ENCODE measurements around the gene TBC1D5. TPM values are rescaled to one million over a fixed set of nuclear protein-coding genes. Genes with fewer than 3 reads are reported as not detected.

The TBC1D5 gene
- total RNA-seq, 1 donor from 2014 or later = 108 TPM

DNA sequence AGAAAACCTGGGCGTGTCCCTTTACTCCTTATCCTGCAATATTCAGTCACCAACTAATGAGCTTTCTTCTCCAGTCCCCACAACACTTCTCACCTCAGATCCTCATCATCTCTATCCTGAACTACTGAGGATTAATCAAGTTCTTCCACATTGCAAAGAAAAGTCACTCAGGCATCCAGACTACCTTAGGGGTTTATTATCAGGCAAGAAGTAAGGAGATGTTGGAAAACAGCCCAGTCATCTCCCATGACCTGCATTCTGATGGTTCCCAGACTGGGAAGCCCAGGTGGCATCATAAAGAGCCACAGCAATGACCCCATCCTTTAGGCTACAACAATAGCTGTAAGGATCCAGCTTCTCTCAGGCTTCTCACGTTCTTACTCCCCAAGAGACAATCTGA is 3.5 kb upstream of the TBC1D5 start:
- Mint-ChIP-seq H3K4me3 (no peak overlapping the region), H3K27ac (no peak overlapping the region), H3K9me3 (no peaks in the 10 kb centered on the region), H3K36me3 (no peaks in the 10 kb centered on the region), H3K27me3 (ENCODE audit: insufficient read depth, low read depth) (no peaks in the 10 kb centered on the region), H3K4me1 (peaks cover 25% of the 10 kb centered on the region)
- H3F3A ChIP-seq (ENCODE audit: low read depth) = peaks cover 31% of the 10 kb centered on the region
- no peaks in the 10 kb centered on the region for H4K20me1 ChIP-seq (ENCODE audit: low read depth)
- H3K9ac ChIP-seq = no peak overlapping the region
- no peaks in the 10 kb centered on the region for H3K36me3 ChIP-seq
- no peak overlapping the region for H2AFZ ChIP-seq (replicated peaks)
- DNase-seq (ENCODE audit: low spot score) = no peak
- no peak overlapping the region for H3K27ac ChIP-seq
- H3K4me1 ChIP-seq = peaks cover 13% of the 10 kb centered on the region
- no peaks in the 10 kb centered on the region for H3K9me3 ChIP-seq (ENCODE audit: low read depth)
- no peaks in the 10 kb centered on the region for H3K27me3 ChIP-seq
- no peak overlapping the region for H3K4me3 ChIP-seq
- TF ChIP-seq CTCF (IDR thresholded peaks at IDR 0.05) (no peak), EZH2 (IDR thresholded peaks at IDR 0.05) (no peak), EZH2phosphoT487 (IDR thresholded peaks at IDR 0.05) (no peak)
- H3K79me2 ChIP-seq (ENCODE audit: low read depth) = peaks cover 7% of the 10 kb centered on the region
- H3K4me2 ChIP-seq = no peak overlapping the region

DNA sequence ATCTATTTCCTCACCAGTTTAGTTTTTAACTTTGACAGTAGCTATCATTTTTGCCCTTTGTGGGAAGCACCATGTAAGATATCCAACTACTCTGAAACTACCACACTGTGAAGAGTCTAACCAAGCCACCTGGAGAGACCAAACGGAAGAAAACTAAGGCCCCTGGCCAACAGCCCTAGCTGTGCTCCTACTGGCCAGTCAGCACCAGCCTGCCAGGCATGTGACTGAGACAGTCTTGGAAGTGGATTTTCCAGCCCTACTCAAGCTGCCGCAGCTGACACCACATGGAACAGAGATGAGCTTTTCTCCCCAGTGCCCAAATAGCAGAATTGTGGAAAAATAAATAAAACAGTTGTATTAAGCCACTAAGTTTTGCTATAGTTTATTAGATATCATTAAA is 2.9 kb upstream of the TBC1D5 start:
- H3K4me1 ChIP-seq = peaks cover 18% of the 10 kb centered on the region
- DNase-seq (ENCODE audit: low spot score) = no peak
- TF ChIP-seq EZH2phosphoT487 (IDR thresholded peaks at IDR 0.05) (no peak), CTCF (IDR thresholded peaks at IDR 0.05) (no peak), EZH2 (IDR thresholded peaks at IDR 0.05) (no peak)
- Mint-ChIP-seq H3K9me3 (no peaks in the 10 kb centered on the region), H3K36me3 (no peaks in the 10 kb centered on the region), H3K4me1 (peaks cover 30% of the 10 kb centered on the region), H3K4me3 (no peak overlapping the region), H3K27me3 (ENCODE audit: insufficient read depth, low read depth) (no peaks in the 10 kb centered on the region), H3K27ac (no peak overlapping the region)
- H3K4me2 ChIP-seq = no peak overlapping the region
- peaks cover 35% of the 10 kb centered on the region for H3F3A ChIP-seq (ENCODE audit: low read depth)
- H3K4me3 ChIP-seq = no peak overlapping the region
- no peaks in the 10 kb centered on the region for H3K27me3 ChIP-seq
- no peaks in the 10 kb centered on the region for H3K9me3 ChIP-seq (ENCODE audit: low read depth)
- no peak overlapping the region for H3K27ac ChIP-seq
- no peaks in the 10 kb centered on the region for H4K20me1 ChIP-seq (ENCODE audit: low read depth)
- H3K36me3 ChIP-seq = no peaks in the 10 kb centered on the region
- peaks cover 13% of the 10 kb centered on the region for H3K79me2 ChIP-seq (ENCODE audit: low read depth)
- no peak overlapping the region for H3K9ac ChIP-seq
- no peak overlapping the region for H2AFZ ChIP-seq (replicated peaks)

DNA sequence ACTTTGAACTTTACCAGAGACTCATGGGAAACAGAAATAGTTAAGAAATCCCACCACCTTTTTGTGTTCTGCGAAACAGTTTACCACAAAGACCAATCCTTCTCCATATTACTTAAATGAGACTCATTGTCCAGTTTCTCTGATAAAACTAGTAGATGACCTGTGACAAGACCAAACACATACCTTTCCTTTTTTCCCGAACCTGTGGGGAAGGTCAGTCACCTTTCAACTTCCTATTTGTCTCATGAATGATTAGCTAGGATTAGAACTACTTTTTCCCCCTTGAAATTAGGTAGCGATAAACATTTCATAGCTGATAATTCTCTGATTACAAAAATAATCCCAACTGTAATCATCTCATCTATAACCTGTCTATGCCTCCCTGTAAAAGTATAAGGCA is 2.3 kb upstream of the TBC1D5 start:
- H3F3A ChIP-seq (ENCODE audit: low read depth) = peaks cover 35% of the 10 kb centered on the region
- H3K79me2 ChIP-seq (ENCODE audit: low read depth) = peaks cover 19% of the 10 kb centered on the region
- peaks cover 34% of the 10 kb centered on the region for H3K4me1 Mint-ChIP-seq
- no peak for DNase-seq (ENCODE audit: low spot score)
- H3K4me3 Mint-ChIP-seq = peak overlapping the region; percentile 64
- TF ChIP-seq CTCF (IDR thresholded peaks at IDR 0.05) (no peak), EZH2 (IDR thresholded peaks at IDR 0.05) (no peak), EZH2phosphoT487 (IDR thresholded peaks at IDR 0.05) (no peak)
- H3K4me2 ChIP-seq = no peak overlapping the region
- H3K27me3 Mint-ChIP-seq (ENCODE audit: insufficient read depth, low read depth) = peaks cover 2% of the 10 kb centered on the region
- no peak overlapping the region for H3K4me3 ChIP-seq
- no peaks in the 10 kb centered on the region for H3K27me3 ChIP-seq
- H3K9me3 Mint-ChIP-seq = no peaks in the 10 kb centered on the region
- H2AFZ ChIP-seq (replicated peaks) = no peak overlapping the region
- no peaks in the 10 kb centered on the region for H3K36me3 ChIP-seq
- H4K20me1 ChIP-seq (ENCODE audit: low read depth) = no peaks in the 10 kb centered on the region
- H3K9me3 ChIP-seq (ENCODE audit: low read depth) = no peaks in the 10 kb centered on the region
- H3K27ac ChIP-seq = no peak overlapping the region
- H3K36me3 Mint-ChIP-seq = no peaks in the 10 kb centered on the region
- H3K27ac Mint-ChIP-seq = no peak overlapping the region
- H3K4me1 ChIP-seq = peaks cover 18% of the 10 kb centered on the region
- no peak overlapping the region for H3K9ac ChIP-seq

All from neural progenitor cell (in vitro differentiated cells).